Lower leg skin (tissue), 4 donors: Measurements from ENCODE around the gene CCR7. TPM values are rescaled to one million over a fixed set of nuclear protein-coding genes. Genes with fewer than 3 reads are reported as not detected.

Experiments used
- DNase-seq, 2 donors: peaks; one replicate each; pipeline ENCODE4 v3.0.0-alpha.2; 2019; ENCODE audit warnings: low spot score in 2 of 2
- H3K4me3 ChIP-seq: fragments of 200-600 bp; sonication (generic); 2 replicates; pipeline ENCODE4 v1.5.1; 2017; ENCODE audit warnings: mild to moderate bottlenecking, low read depth; ENCODE audit not compliant: poor library complexity, severe bottlenecking
- CTCF ChIP-seq, 3 donors: fragments of 450-650 bp; IDR thresholded peaks; one replicate each; pipeline ENCODE4 v1.5.1; 2016; ENCODE audit warnings: antibody characterized with exemption in 3 of 3, mild to moderate bottlenecking in 3 of 3, moderate library complexity in 2 of 3
- POLR2A ChIP-seq, 2 donors: fragments of 450-650 bp; IDR thresholded peaks; one replicate each; pipeline ENCODE4 v1.6.1; 2016 to 2017; ENCODE audit warnings: antibody characterized with exemption in 2 of 2, mild to moderate bottlenecking in 1 of 2, moderate library complexity in 1 of 2
- WGBS, 2 donors: methylation state at CpG; one replicate each; pipeline ENCODE4 v1.1.5; 2018; 5-methylcytosine and 5-hydroxymethylcytosine counted together
- intact Hi-C: fragments of 100-400 bp; cut with DNase I; formaldehyde crosslinking; loops from one replicate; pipeline ENCODE4 v1.15.0; 2023; ENCODE audit warnings: low total_unique reads
- total RNA-seq, 4 donors: library from RNA; depleted of rRNA; stranded (reverse); fragments of >200 nt; gene quantifications; one replicate each; pipeline ENCODE4 v1.1.0, GENCODE V29; 2016

Gene CCR7
- total RNA-seq, 4 donors from 2014 or later = 0.21 to 1.2 TPM; not detected in 2

GRCh38 chr17:40554646-40555295 lies 10.5 kb downstream of the CCR7 start:
- intact Hi-C loops = loop anchor here (10.0 kb wide), 1 partner anchor 200 kb away; no protein-coding TSS in a partner anchor
- DNase-seq = peak; percentile 15 to 80
- TF ChIP-seq POLR2A (IDR thresholded peaks at IDR 0.05) (no peak), CTCF (IDR thresholded peaks at IDR 0.05) (no peak)
- 95 to 96% methylated on average over 27 of the region's 27 CpGs for WGBS, 2 donors
- H3K4me3 ChIP-seq = no peak overlapping the region

- peak; percentile 84 to 96 for DNase-seq
Observed at GRCh38 chr17:40553694-40554534, 11.4 kb downstream of the CCR7 start.

GRCh38 chr17:40552806-40553693 lies 12.2 kb downstream of the CCR7 start:
- peak; percentile 13 to 88 for DNase-seq
- intact Hi-C loops = loop anchor here (10.0 kb wide), 1 partner anchor 198 kb away; no protein-coding TSS in a partner anchor
- TF ChIP-seq CTCF (IDR thresholded peaks at IDR 0.05) (no peak), POLR2A (IDR thresholded peaks at IDR 0.05) (no peak)
- 62 to 72% methylated on average over 12 of the region's 12 CpGs for WGBS, 2 donors
- no peak overlapping the region for H3K4me3 ChIP-seq

More at GRCh38 chr17:40553694-40554534, 11.4 kb downstream of the CCR7 start:
- WGBS, 2 donors = 37 to 53% methylated on average over 19 of the region's 19 CpGs
- H3K4me3 ChIP-seq = no peak overlapping the region
- intact Hi-C loops = loop anchor here (10.0 kb wide), 1 partner anchor 199 kb away; no protein-coding TSS in a partner anchor
- no peak for TF ChIP-seq CTCF (IDR thresholded peaks at IDR 0.05)
- TF ChIP-seq POLR2A (IDR thresholded peaks at IDR 0.05) = no peak

- WGBS, 2 donors = 34 to 55% methylated on average over 32 of the region's 32 CpGs
- H3K4me3 ChIP-seq = no peak overlapping the region
- TF ChIP-seq CTCF (IDR thresholded peaks at IDR 0.05) (no peak), POLR2A (IDR thresholded peaks at IDR 0.05) (no peak)
- peak; percentile 51 to 90 for DNase-seq
- intact Hi-C loops = loop anchor here (10.0 kb wide), 1 partner anchor 197 kb away; no protein-coding TSS in a partner anchor
Observed at GRCh38 chr17:40551879-40552768, 13.1 kb downstream of the CCR7 start.
